HG02642 (cell line): ENCODE data around the gene CSNK2A2.

Experiments
- ATAC-seq: cut with Tn5 transposase; IDR thresholded peaks from one replicate; pipeline ENCODE4 v1.9.1; 2021; ENCODE audit warnings: mild to moderate bottlenecking; ENCODE audit not compliant: unreplicated experiment, poor library complexity

CSNK2A2 gene

GRCh38 chr16:58152246-58152868, 45.5 kb downstream of the CSNK2A2 start:
- no peak for ATAC-seq

- ATAC-seq: no peak
Observed at GRCh38 chr16:58148526-58148925, 49.4 kb downstream of the CSNK2A2 start.

GRCh38 chr16:58148099-58148498, 49.8 kb downstream of the CSNK2A2 start:
- ATAC-seq: no peak

GRCh38 chr16:58138852-58139251, 59.1 kb downstream of the CSNK2A2 start:
- ATAC-seq: no peak

- ATAC-seq: no peak
Observed at GRCh38 chr16:58137581-58137980, 60.3 kb downstream of the CSNK2A2 start.

GRCh38 chr16:58129097-58129936, 68.6 kb downstream of the CSNK2A2 start, which contains the start of gene CFAP20:
TSS of gene CFAP20 (minus strand) at chr16:58129381. CDS start at chr16:58129115, 266 bp downstream.
- ATAC-seq: peak; percentile 90

GRCh38 chr16:58128711-58129096, 69.2 kb downstream of the CSNK2A2 start:
- ATAC-seq: peak; percentile 8

- no peak for ATAC-seq
Observed at GRCh38 chr16:58128181-58128631, 69.7 kb downstream of the CSNK2A2 start.

- no peak for ATAC-seq
Observed at GRCh38 chr16:58127634-58128033, 70.3 kb downstream of the CSNK2A2 start.

GRCh38 chr16:58127033-58127556, 70.8 kb downstream of the CSNK2A2 start:
- no peak for ATAC-seq

- ATAC-seq: no peak
Observed at GRCh38 chr16:58126451-58126961, 71.4 kb downstream of the CSNK2A2 start.

GRCh38 chr16:58125781-58126335, 72.0 kb downstream of the CSNK2A2 start:
- no peak for ATAC-seq

GRCh38 chr16:58125041-58125440, 72.9 kb downstream of the CSNK2A2 start:
- ATAC-seq: no peak

- ATAC-seq: no peak
Observed at GRCh38 chr16:58124601-58124915, 73.3 kb downstream of the CSNK2A2 start.

- ATAC-seq: no peak
Observed at GRCh38 chr16:58123896-58124600, 73.9 kb downstream of the CSNK2A2 start.

- ATAC-seq: no peak
Observed at GRCh38 chr16:58121132-58121531, 76.8 kb downstream of the CSNK2A2 start.

- ATAC-seq: no peak
Observed at GRCh38 chr16:58120234-58120633, 77.7 kb downstream of the CSNK2A2 start.

GRCh38 chr16:58119509-58119845, 78.4 kb downstream of the CSNK2A2 start:
- no peak for ATAC-seq

- no peak for ATAC-seq
Observed at GRCh38 chr16:58118801-58119508, 79.0 kb downstream of the CSNK2A2 start.

GRCh38 chr16:58116529-58116928, 81.4 kb downstream of the CSNK2A2 start:
- no peak for ATAC-seq
